SK-N-SH (cell line): Measurements from ENCODE around the gene CLEC4G. TPM values are rescaled to one million over a fixed set of nuclear protein-coding genes. Genes with fewer than 3 reads are reported as not detected.

Source experiments
- CTCF ChIA-PET: fragments of 300-600, 350-600 bp; formaldehyde crosslinking; extraction: SDS; loops from one replicate; lab custom pipeline; 2021; lab: Yijun Ruan, JAX
- POLR2A ChIA-PET: fragments of 350-600 bp; sonication (Branson Sonifier 250); formaldehyde crosslinking; extraction: SDS; loops from one replicate; lab custom pipeline; 2020; ENCODE audit warnings: antibody characterized with exemption, inconsistent platforms; lab: Yijun Ruan, JAX
- DNase-seq: peaks from one replicate; pipeline ENCODE4 v3.0.0; 2012
- H2AFZ ChIP-seq: fragments of 200-600 bp; sonication (generic); 2 replicates; pipeline ENCODE4 v1.8.1; 2016; ENCODE audit warnings: antibody characterized with exemption, mild to moderate bottlenecking, low read depth
- H3F3A ChIP-seq: fragments of 200-600 bp; sonication (generic); replicated peaks from 2 replicates; pipeline ENCODE3; 2016; ENCODE audit warnings: antibody characterized with exemption, mild to moderate bottlenecking; ENCODE audit not compliant: insufficient read depth
- H3K27ac ChIP-seq, 2 experiments: fragments of 200-500 bp in 1 of 2; fragments of 200-600 bp in 1 of 2; sonication (Bioruptor generic) in 1 of 2; sonication (generic), shearing (Covaris generic) in 1 of 2; 2 replicates each; pipeline versions ENCODE4 v1.5.1 to v1.6.1; 2014 to 2016; ENCODE audit warnings: low read depth in 2 of 2, inconsistent platforms in 1 of 2, low read length in 1 of 2, mild to moderate bottlenecking in 1 of 2, mixed read lengths in 1 of 2
- H3K27me3 ChIP-seq: fragments of 200-600 bp; sonication (generic), shearing (Covaris generic); 2 replicates; pipeline ENCODE4 v1.6.1; 2016; ENCODE audit warnings: mixed run types; ENCODE audit not compliant: insufficient read depth
- H3K36me3 ChIP-seq, 2 experiments: fragments of 200-500 bp in 1 of 2; fragments of 200-600 bp in 1 of 2; sonication (Bioruptor generic) in 1 of 2; sonication (generic) in 1 of 2; replicated peaks in 1 of 2; 2 replicates each; pipeline versions ENCODE3 to v1.5.1; 2014 to 2016; ENCODE audit warnings: low read length in 1 of 2, mild to moderate bottlenecking in 1 of 2; ENCODE audit not compliant: insufficient read depth in 2 of 2, control insufficient read depth in 1 of 2
- H3K4me1 ChIP-seq, 2 experiments: fragments of 200-500 bp in 1 of 2; fragments of 200-600 bp in 1 of 2; sonication (Bioruptor generic) in 1 of 2; sonication (generic), shearing (Covaris generic) in 1 of 2; 2 replicates each; pipeline versions ENCODE4 v1.5.1 to v1.6.1; 2014 to 2016; ENCODE audit warnings: low read depth in 1 of 2, low read length in 1 of 2, mixed run types in 1 of 2; ENCODE audit not compliant: insufficient read depth in 2 of 2, control insufficient read depth in 1 of 2
- H3K4me2 ChIP-seq: fragments of 200-600 bp; sonication (generic), shearing (Covaris generic); 2 replicates; pipeline ENCODE4 v1.6.1; 2017; ENCODE audit warnings: mixed run types
- H3K4me3 ChIP-seq, 2 experiments: fragments of 200-500 bp in 1 of 2; fragments of 200-600 bp in 1 of 2; sonication (Bioruptor generic) in 1 of 2; sonication (generic), shearing (Covaris generic) in 1 of 2; 2 replicates each; pipeline versions ENCODE4 v1.5.1 to v1.8.1; 2014 to 2016; ENCODE audit warnings: low read depth in 2 of 2, inconsistent platforms in 1 of 2, low read length in 1 of 2, mild to moderate bottlenecking in 1 of 2, mixed read lengths in 1 of 2, moderate library complexity in 1 of 2
- H3K79me2 ChIP-seq: fragments of 200-600 bp; sonication (generic); 2 replicates; pipeline ENCODE4 v1.8.1; 2017; ENCODE audit warnings: mild to moderate bottlenecking; ENCODE audit not compliant: insufficient read depth
- H3K9ac ChIP-seq: fragments of 200-600 bp; sonication (generic); 2 replicates; pipeline ENCODE4 v1.6.1; 2017; ENCODE audit warnings: mixed run types
- H3K9me2 ChIP-seq: fragments of 200-600 bp; sonication (generic); 2 replicates; pipeline ENCODE4 v1.6.1; 2017; ENCODE audit warnings: mixed run types
- H3K9me3 ChIP-seq: fragments of 200-600 bp; sonication (generic); 2 replicates; pipeline ENCODE4 v1.6.1; 2017; ENCODE audit warnings: mixed run types, mild to moderate bottlenecking, moderate library complexity
- H4K20me1 ChIP-seq: fragments of 200-600 bp; sonication (generic); 2 replicates; pipeline ENCODE4 v1.6.1; 2017; ENCODE audit warnings: mild to moderate bottlenecking, mixed run types; ENCODE audit not compliant: insufficient read depth
- ELF1 ChIP-seq: IDR thresholded peaks from 2 replicates; pipeline ENCODE4 v1.4.0; 2012
- FOSL2 ChIP-seq: IDR thresholded peaks from 2 replicates; pipeline ENCODE4 v1.4.0; 2012; ENCODE audit warnings: low read depth, mild to moderate bottlenecking, moderate library complexity, borderline replicate concordance
- FOXJ3 ChIP-seq: sonication (generic); formaldehyde crosslinking; IDR thresholded peaks from 2 replicates; pipeline ENCODE4 v1.5.1; 2020; ENCODE audit warnings: mild to moderate bottlenecking, missing genetic modification reagents
- GATA2 ChIP-seq: sonication (generic); formaldehyde crosslinking; IDR thresholded peaks from 2 replicates; pipeline ENCODE4 v1.5.0; 2020; ENCODE audit warnings: mild to moderate bottlenecking, missing genetic modification reagents
- JUND ChIP-seq: IDR thresholded peaks from 2 replicates; pipeline ENCODE4 v1.4.0; 2012
- MEF2A ChIP-seq: IDR thresholded peaks from 2 replicates; pipeline ENCODE4 v1.4.0; 2012; ENCODE audit warnings: low read depth, borderline replicate concordance
- MXI1 ChIP-seq: IDR thresholded peaks from 2 replicates; pipeline ENCODE4 v1.6.1; 2012; ENCODE audit warnings: mild to moderate bottlenecking, low read depth, low read length, improper control_type of control experiment
- NFIC ChIP-seq: IDR thresholded peaks from 2 replicates; pipeline ENCODE4 v1.4.0; 2012; ENCODE audit warnings: borderline replicate concordance
- PBX3 ChIP-seq: IDR thresholded peaks from 2 replicates; pipeline ENCODE4; 2012
- RAD21 ChIP-seq: IDR thresholded peaks from 2 replicates; pipeline ENCODE4 v1.6.1; 2012; ENCODE audit warnings: mild to moderate bottlenecking, low read length
- RCOR1 ChIP-seq: fragments of 150-350 bp; IDR thresholded peaks from 2 replicates; pipeline ENCODE4 v1.6.1; 2017; ENCODE audit warnings: antibody characterized with exemption, low read length
- REST ChIP-seq: IDR thresholded peaks from 2 replicates; pipeline ENCODE4 v1.6.1; 2012; ENCODE audit warnings: mild to moderate bottlenecking, low read depth, low read length, moderate library complexity
- SIN3A ChIP-seq: IDR thresholded peaks from 2 replicates; pipeline ENCODE4 v1.6.1; 2012; ENCODE audit warnings: low read depth, mild to moderate bottlenecking, low read length, moderate library complexity, borderline replicate concordance
- TAF1 ChIP-seq: IDR thresholded peaks from 2 replicates; pipeline ENCODE4 v1.6.1; 2012; ENCODE audit warnings: low read depth, mild to moderate bottlenecking, low read length, moderate library complexity, borderline replicate concordance
- TEAD4 ChIP-seq: IDR thresholded peaks from 2 replicates; pipeline ENCODE4 v1.4.0; 2012; ENCODE audit warnings: mild to moderate bottlenecking, borderline replicate concordance; ENCODE audit not compliant: insufficient read depth
- USF1 ChIP-seq: IDR thresholded peaks from 2 replicates; pipeline ENCODE4 v1.4.0; 2012; ENCODE audit warnings: low read depth, borderline replicate concordance
- YY1 ChIP-seq: IDR thresholded peaks from 2 replicates; pipeline ENCODE4 v1.4.0; 2012; ENCODE audit warnings: low read depth, mild to moderate bottlenecking
- WGBS: methylation state at CpG from one replicate; pipeline ENCODE4 v1.1.6; 2017; ENCODE audit warnings: low lambda C conversion rate; 5-methylcytosine and 5-hydroxymethylcytosine counted together
- polyA plus RNA-seq, 3 experiments: library from polyadenylated mRNA; depleted of rRNA; stranded (reverse); fragments of >200 nt; gene quantifications; 2 replicates each; pipeline ENCODE4 v1.2.3, GENCODE V29; 2012

Gene CLEC4G
- polyA plus RNA-seq, 1 of the 3 experiments (the other 2 are of a cell fraction), result not detected

- ChIA-PET CTCF (interaction anchor here (3.0 kb wide), 1 partner anchor 18 kb away, joined by 13 read pairs; the partner anchor contains the start of gene TRAPPC5), POLR2A (no interaction called here)
Measured at GRCh38 chr19:7698583-7698982, 33.3 kb downstream of the CLEC4G start.

More at GRCh38 chr19:7698583-7698982, 33.3 kb downstream of the CLEC4G start:
- H3K4me1 ChIP-seq, result no peaks in the 10 kb centered on the region
- no peak overlapping the region for H3K27ac ChIP-seq
- no peaks in the 10 kb centered on the region for H3K9me3 ChIP-seq
- no peak overlapping the region for H3K4me2 ChIP-seq
- WGBS, result 0% methylated on average over 1 of the region's 11 CpGs
- H3K9ac ChIP-seq, result no peak overlapping the region
- peaks cover 88% of the 10 kb centered on the region for H3K27me3 ChIP-seq
- H3F3A ChIP-seq, result no peaks in the 10 kb centered on the region
- no peaks in the 10 kb centered on the region for H3K9me2 ChIP-seq
- H3K4me3 ChIP-seq, result no peak overlapping the region
- no peak for DNase-seq
- H2AFZ ChIP-seq, result no peak overlapping the region
- H3K36me3 ChIP-seq, result no peaks in the 10 kb centered on the region
- no peak for TF ChIP-seq MEF2A
- no peak for TF ChIP-seq REST
- no peak for TF ChIP-seq NFIC
- TF ChIP-seq RCOR1, result no peak
- TF ChIP-seq FOSL2, result no peak
- TF ChIP-seq JUND, result no peak
- TF ChIP-seq FOXJ3, result no peak
- no peak for TF ChIP-seq MXI1
- TF ChIP-seq RAD21, result no peak
- no peak for TF ChIP-seq PBX3
- TF ChIP-seq YY1, result no peak
- no peak for TF ChIP-seq TAF1
- TF ChIP-seq GATA2 (CRISPR knock-in tag), result no peak
- TF ChIP-seq SIN3A, result no peak
- no peak for TF ChIP-seq USF1
- no peak for TF ChIP-seq ELF1
- TF ChIP-seq TEAD4, result no peak
- no peaks in the 10 kb centered on the region for H4K20me1 ChIP-seq
- no peaks in the 10 kb centered on the region for H3K79me2 ChIP-seq
